ENCODE data around the gene PEX14. TPM values are rescaled to one million over a fixed set of nuclear protein-coding genes. Genes with fewer than 3 reads are reported as not detected.
A peak's percentile ranks its signal among the peaks of the same experiment; 100 is the strongest.

The PEX14 gene
- total RNA-seq, 2 donors from 2014 or later: 24.3 to 26.0 TPM

DNA sequence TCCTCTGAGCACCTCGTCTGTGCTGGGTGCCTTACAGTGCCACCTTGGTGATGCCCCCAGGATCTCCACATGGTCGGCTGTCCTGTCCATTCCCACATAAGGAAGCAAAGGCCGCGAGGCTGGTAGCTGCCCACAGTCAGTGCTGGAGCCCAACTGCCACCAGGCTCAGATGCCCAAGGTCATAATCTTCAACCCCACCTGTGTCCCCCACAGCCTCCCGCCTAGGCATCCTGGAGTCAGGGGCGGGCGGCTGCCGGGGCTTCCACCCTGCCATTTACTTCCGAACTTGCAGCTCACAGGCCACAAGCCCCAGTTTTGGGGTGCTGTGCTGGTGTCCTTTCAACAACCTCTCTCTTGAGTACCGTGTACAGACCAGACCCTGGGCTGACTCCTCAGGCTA, 195.4 kb downstream of the PEX14 start:
- no peak for DNase-seq
- Histone ChIP-seq H3K4me3 (ENCODE audit: low read length) (no peak overlapping the region), H3K27me3 (ENCODE audit: control insufficient read depth, insufficient read depth, low read length, poor library complexity, severe bottlenecking) (no peaks in the 10 kb centered on the region), H3K27ac (ENCODE audit: low read depth, low read length) (no peak overlapping the region), H3K36me3 (ENCODE audit: control insufficient read depth, insufficient read depth, low read length) (no peaks in the 10 kb centered on the region), H3K9ac (ENCODE audit: extremely low read depth, low read length, poor library complexity, severe bottlenecking) (no peak overlapping the region), H3K9me3 (ENCODE audit: control insufficient read depth, low read length) (no peaks in the 10 kb centered on the region), H3K4me1 (ENCODE audit: control insufficient read depth, insufficient read depth, low read length) (no peaks in the 10 kb centered on the region)
- no peaks in the 10 kb centered on the region for H3K27me3 Mint-ChIP-seq (ENCODE audit: insufficient read depth)
- 91 to 95% methylated on average over 7 to 10 of the region's 10 CpGs for WGBS, 2 experiments (ENCODE audit: insufficient coverage in 1 of 2, insufficient read length in 1 of 2)
- TF ChIP-seq, protein P1, sequence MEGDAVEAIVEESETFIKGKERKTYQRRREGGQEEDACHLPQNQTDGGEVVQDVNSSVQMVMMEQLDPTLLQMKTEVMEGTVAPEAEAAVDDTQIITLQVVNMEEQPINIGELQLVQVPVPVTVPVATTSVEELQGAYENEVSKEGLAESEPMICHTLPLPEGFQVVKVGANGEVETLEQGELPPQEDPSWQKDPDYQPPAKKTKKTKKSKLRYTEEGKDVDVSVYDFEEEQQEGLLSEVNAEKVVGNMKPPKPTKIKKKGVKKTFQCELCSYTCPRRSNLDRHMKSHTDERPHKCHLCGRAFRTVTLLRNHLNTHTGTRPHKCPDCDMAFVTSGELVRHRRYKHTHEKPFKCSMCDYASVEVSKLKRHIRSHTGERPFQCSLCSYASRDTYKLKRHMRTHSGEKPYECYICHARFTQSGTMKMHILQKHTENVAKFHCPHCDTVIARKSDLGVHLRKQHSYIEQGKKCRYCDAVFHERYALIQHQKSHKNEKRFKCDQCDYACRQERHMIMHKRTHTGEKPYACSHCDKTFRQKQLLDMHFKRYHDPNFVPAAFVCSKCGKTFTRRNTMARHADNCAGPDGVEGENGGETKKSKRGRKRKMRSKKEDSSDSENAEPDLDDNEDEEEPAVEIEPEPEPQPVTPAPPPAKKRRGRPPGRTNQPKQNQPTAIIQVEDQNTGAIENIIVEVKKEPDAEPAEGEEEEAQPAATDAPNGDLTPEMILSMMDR (conservative IDR thresholded peaks at IDR 0.05): no peak
- no peaks in the 10 kb centered on the region for H3K9me3 Mint-ChIP-seq
- peak overlapping the region; percentile 21 for H3K27ac Mint-ChIP-seq
- no peaks in the 10 kb centered on the region for H3K36me3 Mint-ChIP-seq (ENCODE audit: low read depth)
- no peak overlapping the region for H3K4me3 Mint-ChIP-seq
- H3K4me1 Mint-ChIP-seq: no peaks in the 10 kb centered on the region

DNA sequence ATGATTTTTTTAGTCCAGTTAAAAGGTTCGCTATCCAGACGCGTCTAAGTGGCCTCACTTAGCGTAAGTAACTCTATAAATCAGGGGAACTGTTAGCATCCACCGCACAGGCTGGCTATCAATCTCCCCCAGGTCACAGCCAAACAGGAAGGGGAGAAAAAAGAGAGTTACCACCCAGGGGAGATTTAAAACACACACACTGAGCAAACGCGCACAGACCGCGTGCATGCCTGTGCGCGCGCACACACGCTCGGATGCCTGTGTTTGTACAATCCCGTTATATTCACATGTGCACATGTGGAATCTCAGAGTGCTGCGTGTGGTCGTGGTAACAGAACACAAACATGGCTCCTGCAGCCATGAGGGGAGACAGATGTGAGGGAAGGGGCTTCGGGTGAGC, 196.3 kb downstream of the PEX14 start:
- TF ChIP-seq, protein P1 (conservative IDR thresholded peaks at IDR 0.05): no peak
- DNase-seq: no peak
- Mint-ChIP-seq H3K9me3 (no peaks in the 10 kb centered on the region), H3K27ac (no peak overlapping the region), H3K4me3 (no peak overlapping the region), H3K36me3 (ENCODE audit: low read depth) (no peaks in the 10 kb centered on the region), H3K4me1 (no peaks in the 10 kb centered on the region), H3K27me3 (ENCODE audit: insufficient read depth) (no peaks in the 10 kb centered on the region)
- Histone ChIP-seq H3K9ac (ENCODE audit: extremely low read depth, low read length, poor library complexity, severe bottlenecking) (no peak overlapping the region), H3K36me3 (ENCODE audit: control insufficient read depth, insufficient read depth, low read length) (no peaks in the 10 kb centered on the region), H3K27ac (ENCODE audit: low read depth, low read length) (peak overlapping the region; percentile 41), H3K4me1 (ENCODE audit: control insufficient read depth, insufficient read depth, low read length) (no peaks in the 10 kb centered on the region), H3K9me3 (ENCODE audit: control insufficient read depth, low read length) (no peaks in the 10 kb centered on the region), H3K4me3 (ENCODE audit: low read length) (no peak overlapping the region), H3K27me3 (ENCODE audit: control insufficient read depth, insufficient read depth, low read length, poor library complexity, severe bottlenecking) (no peaks in the 10 kb centered on the region)
- 93 to 95% methylated on average over 17 to 18 of the region's 18 CpGs for WGBS, 2 experiments (ENCODE audit: insufficient coverage in 1 of 2, insufficient read length in 1 of 2)

DNA sequence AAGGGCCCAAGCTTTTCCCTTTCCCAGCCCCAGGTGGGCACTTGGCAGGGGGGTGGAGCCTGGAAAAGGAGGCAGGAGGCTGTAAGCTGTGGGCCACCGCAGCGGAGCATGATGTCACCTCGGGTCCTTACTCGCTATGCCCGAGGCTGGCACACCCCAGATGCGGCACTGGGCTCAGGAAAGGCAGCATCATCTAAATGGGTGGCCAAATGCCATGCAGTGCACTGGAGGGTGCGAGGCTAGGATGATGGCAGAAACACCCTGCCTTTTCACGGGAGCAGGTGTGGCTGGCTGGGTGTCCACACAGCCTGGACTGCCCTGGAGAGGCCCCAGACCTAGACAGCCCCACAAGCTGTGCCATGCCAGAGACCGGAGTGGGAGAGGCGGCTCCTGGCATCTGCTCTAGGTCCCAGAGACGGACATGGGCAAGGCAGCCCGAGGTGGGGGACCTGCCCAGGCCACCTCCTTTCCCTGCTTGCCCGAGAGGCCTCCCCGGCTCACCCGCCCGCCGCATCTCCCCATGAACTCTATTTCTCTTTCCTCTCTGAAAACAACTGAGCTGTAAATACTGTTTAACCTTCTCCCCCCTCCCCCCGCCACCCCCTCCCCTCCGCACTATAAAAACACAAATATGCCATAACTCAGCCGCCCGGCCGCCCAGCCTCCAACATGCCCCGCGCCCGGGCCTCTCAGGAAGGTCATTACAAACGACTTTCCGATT, 197.0 kb downstream of the PEX14 start:
- 92% methylated on average over 17 to 25 of the region's 27 CpGs for WGBS, 2 experiments (ENCODE audit: insufficient coverage in 1 of 2, insufficient read length in 1 of 2)
- H3K27me3 ChIP-seq (ENCODE audit: control insufficient read depth, insufficient read depth, low read length, poor library complexity, severe bottlenecking): no peaks in the 10 kb centered on the region
- Mint-ChIP-seq H3K9me3 (no peaks in the 10 kb centered on the region), H3K4me1 (peaks cover under 1% of the 10 kb centered on the region), H3K36me3 (ENCODE audit: low read depth) (no peaks in the 10 kb centered on the region), H3K27me3 (ENCODE audit: insufficient read depth) (no peaks in the 10 kb centered on the region), H3K4me3 (no peak overlapping the region), H3K27ac (no peak overlapping the region)
- no peak overlapping the region for H3K4me3 ChIP-seq (ENCODE audit: low read length)
- DNase-seq: no peak
- no peaks in the 10 kb centered on the region for H3K4me1 ChIP-seq (ENCODE audit: control insufficient read depth, insufficient read depth, low read length)
- H3K27ac ChIP-seq (ENCODE audit: low read depth, low read length): peak overlapping the region; percentile 41
- no peak overlapping the region for H3K9ac ChIP-seq (ENCODE audit: extremely low read depth, low read length, poor library complexity, severe bottlenecking)
- TF ChIP-seq, protein P1 (conservative IDR thresholded peaks at IDR 0.05): no peak
- H3K36me3 ChIP-seq (ENCODE audit: control insufficient read depth, insufficient read depth, low read length): no peaks in the 10 kb centered on the region
- H3K9me3 ChIP-seq (ENCODE audit: control insufficient read depth, low read length): no peaks in the 10 kb centered on the region

Measured in endodermal cell (in vitro differentiated cells).